NB4 (cell line): ENCODE results near the gene CFAP46.

Source experiments
- DNase-seq: peaks from one replicate; pipeline ENCODE4 v3.0.0; 2010; ENCODE audit warnings: low read depth
- H3K4me3 ChIP-seq: one replicate; pipeline ENCODE4 v1.5.1; 2011; ENCODE audit warnings: mild to moderate bottlenecking, low read depth, low read length, moderate library complexity
- MYC ChIP-seq: IDR thresholded peaks from 2 replicates; pipeline ENCODE4 v1.6.1; 2011; ENCODE audit warnings: low read depth, low read length
- POLR2A ChIP-seq: IDR thresholded peaks from 2 replicates; pipeline ENCODE4 v1.6.1; 2011; ENCODE audit warnings: mild to moderate bottlenecking; ENCODE audit not compliant: insufficient read length; ENCODE audit errors: extremely low read depth
- TF ChIP-seq, protein P1 (sequence below): IDR thresholded peaks from 2 replicates; pipeline ENCODE4 v1.6.1; 2011; ENCODE audit warnings: low read depth, low read length
- TF ChIP-seq, protein P2 (sequence below): IDR thresholded peaks from one replicate; pipeline ENCODE4 v1.5.1; 2012; ENCODE audit warnings: low read depth, low read length

The CFAP46 gene

DNA sequence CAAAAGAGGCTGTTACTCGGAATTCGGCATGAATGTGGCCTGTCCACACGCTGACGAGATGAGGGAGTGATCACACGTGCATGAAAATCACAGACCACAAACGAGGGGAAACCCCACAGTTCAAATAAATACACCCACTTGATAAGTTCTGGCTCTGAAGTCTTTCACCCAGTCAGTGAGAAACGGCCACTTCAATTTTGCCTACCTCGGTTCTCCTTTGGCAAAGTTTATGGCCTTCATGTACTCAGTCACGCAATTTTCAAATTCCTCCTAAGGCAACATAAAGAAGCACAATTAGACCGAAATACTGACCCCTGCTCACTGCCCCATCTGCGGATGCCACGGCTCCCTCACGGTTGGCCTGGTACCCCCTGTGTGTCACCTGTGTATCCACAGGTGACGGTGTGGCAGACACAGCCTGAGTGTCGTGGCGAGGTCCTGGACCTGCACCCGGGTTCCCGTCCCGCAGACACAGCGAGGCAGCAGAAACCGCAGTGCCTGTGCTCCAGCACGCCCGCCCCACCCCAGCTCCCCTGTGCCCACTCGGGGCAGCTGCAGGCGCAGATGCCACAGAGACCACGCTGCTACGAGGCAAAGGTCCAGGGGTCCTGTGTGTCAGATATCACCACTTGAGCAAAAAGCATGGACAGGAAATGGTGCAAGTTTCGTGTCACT, 1.4 kb downstream of the CFAP46 start:
- TF ChIP-seq MYC (no peak), POLR2A (no peak)
- TF ChIP-seq, protein P1, sequence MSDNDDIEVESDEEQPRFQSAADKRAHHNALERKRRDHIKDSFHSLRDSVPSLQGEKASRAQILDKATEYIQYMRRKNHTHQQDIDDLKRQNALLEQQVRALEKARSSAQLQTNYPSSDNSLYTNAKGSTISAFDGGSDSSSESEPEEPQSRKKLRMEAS: no peak
- TF ChIP-seq, protein P2, sequence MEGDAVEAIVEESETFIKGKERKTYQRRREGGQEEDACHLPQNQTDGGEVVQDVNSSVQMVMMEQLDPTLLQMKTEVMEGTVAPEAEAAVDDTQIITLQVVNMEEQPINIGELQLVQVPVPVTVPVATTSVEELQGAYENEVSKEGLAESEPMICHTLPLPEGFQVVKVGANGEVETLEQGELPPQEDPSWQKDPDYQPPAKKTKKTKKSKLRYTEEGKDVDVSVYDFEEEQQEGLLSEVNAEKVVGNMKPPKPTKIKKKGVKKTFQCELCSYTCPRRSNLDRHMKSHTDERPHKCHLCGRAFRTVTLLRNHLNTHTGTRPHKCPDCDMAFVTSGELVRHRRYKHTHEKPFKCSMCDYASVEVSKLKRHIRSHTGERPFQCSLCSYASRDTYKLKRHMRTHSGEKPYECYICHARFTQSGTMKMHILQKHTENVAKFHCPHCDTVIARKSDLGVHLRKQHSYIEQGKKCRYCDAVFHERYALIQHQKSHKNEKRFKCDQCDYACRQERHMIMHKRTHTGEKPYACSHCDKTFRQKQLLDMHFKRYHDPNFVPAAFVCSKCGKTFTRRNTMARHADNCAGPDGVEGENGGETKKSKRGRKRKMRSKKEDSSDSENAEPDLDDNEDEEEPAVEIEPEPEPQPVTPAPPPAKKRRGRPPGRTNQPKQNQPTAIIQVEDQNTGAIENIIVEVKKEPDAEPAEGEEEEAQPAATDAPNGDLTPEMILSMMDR: no peak
- no peak for DNase-seq
- H3K4me3 ChIP-seq: no peak overlapping the region

DNA sequence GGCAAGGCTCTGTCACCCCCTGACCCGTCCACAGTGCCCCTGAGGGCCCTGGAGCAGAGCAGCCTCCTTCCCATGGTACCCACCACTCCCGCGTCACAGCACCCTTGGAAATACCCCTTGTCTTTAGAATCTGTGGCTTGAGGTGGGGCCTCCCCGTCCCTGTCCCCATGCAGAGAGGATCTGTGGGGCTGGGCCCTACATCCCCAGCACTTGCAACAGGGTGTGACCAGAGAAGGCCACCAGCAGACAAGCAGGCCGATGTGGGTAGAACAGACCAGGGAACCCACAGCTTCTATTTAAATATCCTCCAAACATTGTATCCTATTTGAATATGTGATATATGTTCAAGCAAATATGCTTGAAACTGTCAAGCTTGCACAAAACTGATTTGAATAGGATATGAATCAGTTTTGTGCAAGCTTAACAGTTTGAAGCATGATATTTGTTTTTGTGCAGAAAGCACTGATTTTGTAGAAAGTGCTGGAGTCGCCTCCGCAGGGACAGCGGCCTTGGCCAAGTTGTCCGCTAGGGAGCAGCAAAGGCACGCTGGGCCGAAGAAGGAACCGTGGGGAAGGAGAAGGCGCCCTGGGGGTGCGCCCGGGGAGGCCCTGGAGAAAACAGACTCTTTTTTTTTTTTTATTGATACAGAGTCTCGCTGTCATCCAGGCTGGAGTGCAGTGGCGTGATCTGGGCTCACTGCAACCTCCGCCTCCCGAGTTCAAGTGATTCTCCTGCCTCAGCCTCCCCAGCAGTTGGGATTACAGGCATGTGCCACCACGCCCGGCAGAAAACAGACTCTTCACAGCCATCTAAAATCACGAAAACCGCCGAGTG, 2.2 kb downstream of the CFAP46 start:
- TF ChIP-seq, protein P2: peak; percentile 95
- no peak for TF ChIP-seq MYC
- peak; percentile 72 for DNase-seq
- no peak overlapping the region for H3K4me3 ChIP-seq

DNA sequence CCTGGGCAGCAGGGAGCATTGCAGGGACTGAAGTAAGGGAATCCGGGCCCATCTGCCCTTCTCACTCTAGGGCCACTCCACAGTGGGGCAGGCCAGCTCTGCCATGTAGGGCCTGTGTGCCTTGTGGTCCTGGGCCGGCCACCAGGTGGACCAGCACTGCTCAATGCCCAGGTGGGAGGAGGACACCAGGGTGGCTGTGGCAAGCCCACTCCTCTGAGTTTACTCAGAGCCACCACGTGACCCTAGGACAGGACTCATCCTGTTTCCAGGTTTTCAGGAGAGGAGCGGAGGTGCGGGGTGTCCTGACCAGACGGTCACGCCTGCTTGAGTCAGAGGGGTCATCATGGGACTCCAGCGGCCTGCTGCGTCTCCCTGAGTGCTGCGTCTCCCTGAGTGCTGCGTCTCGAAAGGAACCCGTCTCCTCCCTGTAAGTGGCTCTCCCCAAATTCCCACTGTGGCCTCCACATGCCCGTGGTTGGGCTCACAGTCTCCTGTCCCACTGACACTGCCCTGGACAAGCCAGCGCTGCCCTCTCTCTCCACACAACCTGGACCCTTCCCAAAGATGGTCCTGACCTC, 2.9 kb downstream of the CFAP46 start:
- DNase-seq: no peak
- no peak overlapping the region for H3K4me3 ChIP-seq
- TF ChIP-seq POLR2A: no peak
- TF ChIP-seq, protein P1: no peak

DNA sequence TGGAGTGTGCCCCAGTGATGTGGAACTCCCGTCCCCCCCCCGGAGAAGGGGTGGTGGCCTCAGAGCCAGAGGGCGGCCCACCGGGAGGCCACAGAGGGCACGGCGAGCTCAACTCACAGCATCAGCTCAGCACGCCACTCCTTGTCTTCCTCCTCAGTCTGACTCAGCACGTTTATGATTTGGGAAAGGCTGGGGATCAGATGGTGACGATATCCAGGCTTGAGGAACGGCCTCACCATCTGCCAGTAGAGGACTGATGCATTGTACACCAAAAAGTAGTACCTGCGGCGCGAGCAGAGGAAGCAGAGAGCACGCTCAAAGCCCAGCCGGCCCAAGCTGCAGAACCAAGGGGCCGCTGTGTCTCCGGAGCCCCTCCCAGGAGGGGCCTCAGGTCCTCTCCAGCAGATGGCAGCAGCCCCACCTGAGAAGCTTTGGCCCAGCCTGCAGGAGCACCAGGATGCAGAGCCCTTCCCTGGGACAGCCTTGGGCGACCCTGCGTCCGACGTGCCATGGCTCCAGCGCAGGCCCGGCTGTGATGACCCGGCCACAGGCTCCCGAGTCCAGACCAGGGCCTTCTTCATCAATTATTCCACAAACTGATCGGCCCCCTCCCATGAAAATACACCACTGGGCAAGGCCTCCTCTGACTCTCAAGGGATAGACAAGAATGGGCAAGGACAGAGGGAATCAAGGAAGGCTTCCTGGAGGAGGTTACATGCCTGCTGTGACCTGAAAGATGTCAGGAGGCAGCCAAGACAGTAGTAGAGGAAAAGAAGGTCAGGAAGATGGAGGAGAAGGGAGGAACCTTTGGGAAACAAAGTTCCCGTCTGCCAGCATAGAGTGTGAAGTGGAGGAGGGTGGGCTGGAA, 3.7 kb downstream of the CFAP46 start:
- no peak for TF ChIP-seq POLR2A
- TF ChIP-seq, protein P2: peak; percentile 55
- TF ChIP-seq MYC: no peak
- TF ChIP-seq, protein P1: no peak
- no peak overlapping the region for H3K4me3 ChIP-seq
- peak; percentile 49 for DNase-seq

DNA sequence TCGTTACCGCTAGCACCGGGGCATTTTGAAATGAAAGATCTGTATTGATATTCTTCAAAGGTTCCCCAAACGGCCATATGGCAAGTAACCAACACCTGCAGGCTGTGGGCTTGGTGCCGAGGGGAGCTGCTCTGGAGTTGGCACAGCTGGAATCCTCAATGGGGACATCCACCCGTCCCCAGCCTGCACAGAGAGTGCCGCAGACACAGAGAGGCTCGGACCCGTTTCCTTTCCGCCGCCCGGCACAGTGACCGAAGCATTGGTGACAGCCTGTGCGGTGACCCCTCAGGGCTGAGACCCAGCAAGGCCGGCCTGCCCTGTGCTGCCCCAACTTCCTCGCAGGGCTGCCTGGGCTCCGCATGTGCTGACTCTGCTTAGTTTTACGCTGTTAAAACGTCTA, 4.5 kb downstream of the CFAP46 start:
- TF ChIP-seq POLR2A: no peak
- TF ChIP-seq, protein P1: no peak
- no peak for TF ChIP-seq MYC
- TF ChIP-seq, protein P2: no peak
- no peak for DNase-seq
- H3K4me3 ChIP-seq: no peak overlapping the region
